KOPT-K1 (cell line): Measurements from ENCODE around the gene LAMC1.

Experiments used
- H3K27ac ChIP-seq: fragments of 200-600 bp; sonication (generic); 2 replicates; pipeline ENCODE4 v1.5.1; 2016; ENCODE audit warnings: antibody characterized with exemption, mild to moderate bottlenecking, low read depth, low read length; ENCODE audit not compliant: poor library complexity, severe bottlenecking
- H3K36me3 ChIP-seq: fragments of 200-600 bp; sonication (generic); 2 replicates; pipeline ENCODE4 v1.5.1; 2017; ENCODE audit warnings: antibody characterized with exemption, mild to moderate bottlenecking, low read length, moderate library complexity; ENCODE audit not compliant: insufficient read depth
- H3K9me3 ChIP-seq: fragments of 200-600 bp; sonication (generic); 2 replicates; pipeline ENCODE4 v1.5.1; 2017; ENCODE audit warnings: antibody characterized with exemption, low read length, mild to moderate bottlenecking; ENCODE audit not compliant: insufficient read depth, poor library complexity, severe bottlenecking

The LAMC1 gene

GRCh38 chr1:183096894-183097293 lies 73.7 kb downstream of the LAMC1 start:
- Histone ChIP-seq H3K36me3 (no peaks in the 10 kb centered on the region), H3K27ac (no peak overlapping the region), H3K9me3 (no peaks in the 10 kb centered on the region)

- Histone ChIP-seq H3K9me3 (no peaks in the 10 kb centered on the region), H3K36me3 (no peaks in the 10 kb centered on the region), H3K27ac (no peak overlapping the region)
These were observed 74.3 kb downstream of the LAMC1 start for GRCh38 chr1:183097438-183098051.

DNA sequence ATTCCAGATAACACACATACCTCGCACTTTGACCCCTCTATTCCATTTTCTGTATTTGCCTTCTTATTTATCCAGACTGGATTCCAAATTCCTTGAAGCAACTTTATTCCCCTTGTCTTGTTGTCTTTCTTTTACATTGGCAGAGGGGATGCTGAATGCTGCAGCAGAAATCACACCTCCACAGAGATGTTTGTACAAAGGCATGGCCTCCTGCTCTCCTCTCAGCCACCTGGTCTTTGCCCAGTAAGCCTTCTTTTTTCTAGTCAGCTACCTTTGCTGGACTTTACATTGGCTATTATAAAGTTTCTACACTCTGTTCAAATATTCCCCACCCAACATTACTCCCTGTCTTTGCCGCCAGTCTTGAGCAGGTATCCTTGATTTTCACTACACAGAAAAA lies 75.1 kb downstream of the LAMC1 start:
- H3K27ac ChIP-seq, result no peak overlapping the region
- no peaks in the 10 kb centered on the region for H3K36me3 ChIP-seq
- no peaks in the 10 kb centered on the region for H3K9me3 ChIP-seq

DNA sequence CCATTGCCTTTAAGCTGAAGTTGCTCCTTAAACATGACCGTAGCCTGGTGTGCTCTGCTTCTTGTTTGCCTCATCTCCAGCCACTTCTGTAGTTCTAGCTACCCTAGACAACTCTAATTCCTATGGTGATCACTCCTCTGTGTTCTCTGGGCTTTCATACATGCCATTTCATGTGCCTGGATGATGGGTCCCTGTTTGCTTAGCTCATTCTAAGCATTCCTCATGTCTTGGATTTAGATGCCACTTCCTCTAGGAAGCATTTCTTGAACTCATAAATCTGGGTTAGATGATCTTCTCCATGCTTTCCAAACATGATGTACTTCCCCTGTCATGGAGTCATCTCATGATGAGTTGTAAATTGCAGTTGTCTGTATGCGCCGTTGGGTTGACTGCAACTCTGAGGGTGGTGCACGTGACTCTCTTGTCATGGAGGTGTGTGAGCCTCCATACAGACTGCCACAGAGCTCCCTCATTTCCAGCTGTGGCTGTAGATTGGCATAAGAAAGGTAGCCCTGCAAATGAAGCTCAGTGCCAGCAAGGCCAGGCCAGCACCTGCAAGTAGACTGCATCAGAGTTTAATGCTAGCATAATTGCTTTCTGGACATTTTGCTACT lies 77.2 kb downstream of the LAMC1 start:
- H3K36me3 ChIP-seq, result no peaks in the 10 kb centered on the region
- H3K27ac ChIP-seq, result no peak overlapping the region
- no peaks in the 10 kb centered on the region for H3K9me3 ChIP-seq

DNA sequence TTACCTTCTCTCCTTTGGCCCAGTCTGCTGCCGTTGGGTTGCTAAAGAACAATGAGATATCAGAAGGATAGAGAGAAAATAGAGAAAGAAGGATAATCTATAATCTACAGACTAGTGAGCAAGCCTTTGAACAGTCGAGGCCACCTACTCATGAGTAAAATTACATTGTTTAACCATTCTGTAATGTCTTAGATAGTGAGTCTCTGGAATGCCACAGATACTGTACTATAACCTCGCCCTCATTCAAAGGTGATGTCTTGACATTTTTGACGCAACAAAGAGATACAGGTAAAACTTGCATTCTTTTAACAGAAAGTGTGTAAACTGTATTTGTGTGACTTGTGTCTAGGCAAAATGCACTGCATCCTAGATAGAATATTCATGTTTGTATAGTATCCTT lies 77.9 kb downstream of the LAMC1 start:
- no peaks in the 10 kb centered on the region for H3K9me3 ChIP-seq
- no peak overlapping the region for H3K27ac ChIP-seq
- no peaks in the 10 kb centered on the region for H3K36me3 ChIP-seq

GRCh38 chr1:183101841-183102276 lies 78.6 kb downstream of the LAMC1 start:
- Histone ChIP-seq H3K36me3 (no peaks in the 10 kb centered on the region), H3K27ac (no peak overlapping the region), H3K9me3 (no peaks in the 10 kb centered on the region)

DNA sequence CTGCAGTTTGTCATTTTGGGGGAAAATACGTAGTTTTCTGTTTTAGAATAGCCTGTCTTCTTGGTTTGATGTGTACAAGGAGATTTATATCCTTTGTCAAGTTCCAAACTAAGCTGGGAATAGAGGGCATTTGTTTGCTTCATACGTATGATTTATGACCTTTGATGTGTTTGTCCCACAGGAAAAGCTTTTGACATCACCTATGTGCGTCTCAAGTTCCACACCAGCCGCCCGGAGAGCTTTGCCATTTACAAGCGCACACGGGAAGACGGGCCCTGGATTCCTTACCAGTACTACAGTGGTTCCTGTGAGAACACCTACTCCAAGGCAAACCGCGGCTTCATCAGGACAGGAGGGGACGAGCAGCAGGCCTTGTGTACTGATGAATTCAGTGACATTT lies 79.9 kb downstream of the LAMC1 start:
- H3K9me3 ChIP-seq, result no peaks in the 10 kb centered on the region
- no peaks in the 10 kb centered on the region for H3K36me3 ChIP-seq
- no peak overlapping the region for H3K27ac ChIP-seq

- Histone ChIP-seq H3K27ac (no peak overlapping the region), H3K9me3 (no peaks in the 10 kb centered on the region), H3K36me3 (no peaks in the 10 kb centered on the region)
These were observed 80.4 kb downstream of the LAMC1 start for GRCh38 chr1:183103577-183103976.

GRCh38 chr1:183105449-183105848 lies 82.2 kb downstream of the LAMC1 start:
- Histone ChIP-seq H3K36me3 (no peaks in the 10 kb centered on the region), H3K9me3 (no peaks in the 10 kb centered on the region), H3K27ac (no peak overlapping the region)

DNA sequence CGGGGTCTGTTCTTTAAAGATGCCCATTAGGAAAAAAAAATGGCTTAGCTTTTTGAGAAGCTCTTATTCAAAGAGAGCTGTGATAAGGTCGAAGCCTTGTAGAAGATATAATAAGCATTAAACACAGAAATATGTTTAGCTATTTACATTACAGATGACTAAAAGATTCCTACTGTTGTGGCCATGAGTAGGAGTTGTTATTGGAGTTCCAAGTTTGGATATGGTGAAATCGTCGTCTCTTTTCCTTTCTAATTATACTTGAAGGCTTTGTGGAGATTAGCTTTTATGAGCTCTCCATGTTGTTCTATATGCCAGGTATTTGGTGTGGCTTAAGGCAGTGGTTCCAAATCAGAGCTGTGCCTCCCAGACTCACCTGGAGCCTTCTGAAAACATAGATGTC lies 82.9 kb downstream of the LAMC1 start:
- H3K36me3 ChIP-seq, result no peaks in the 10 kb centered on the region
- no peaks in the 10 kb centered on the region for H3K9me3 ChIP-seq
- no peak overlapping the region for H3K27ac ChIP-seq

GRCh38 chr1:183106746-183107145 lies 83.5 kb downstream of the LAMC1 start:
- no peak overlapping the region for H3K27ac ChIP-seq
- H3K9me3 ChIP-seq, result no peaks in the 10 kb centered on the region
- no peaks in the 10 kb centered on the region for H3K36me3 ChIP-seq

GRCh38 chr1:183110326-183110880 lies 87.2 kb downstream of the LAMC1 start:
- Histone ChIP-seq H3K9me3 (no peaks in the 10 kb centered on the region), H3K27ac (no peak overlapping the region), H3K36me3 (no peaks in the 10 kb centered on the region)

DNA sequence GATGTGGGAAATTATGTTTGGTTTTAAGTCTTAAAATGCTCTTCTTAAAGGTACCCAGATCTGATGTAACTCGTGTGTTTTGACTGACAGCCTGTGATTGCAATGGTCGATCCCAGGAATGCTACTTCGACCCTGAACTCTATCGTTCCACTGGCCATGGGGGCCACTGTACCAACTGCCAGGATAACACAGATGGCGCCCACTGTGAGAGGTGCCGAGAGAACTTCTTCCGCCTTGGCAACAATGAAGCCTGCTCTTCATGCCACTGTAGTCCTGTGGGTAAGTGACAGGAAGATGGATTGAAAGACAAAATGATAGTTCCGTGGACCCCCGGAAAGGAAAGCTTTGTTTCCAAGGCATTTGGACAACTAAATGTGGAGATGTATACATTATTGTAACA lies 91.2 kb downstream of the LAMC1 start:
- H3K27ac ChIP-seq, result no peak overlapping the region
- no peaks in the 10 kb centered on the region for H3K9me3 ChIP-seq
- no peaks in the 10 kb centered on the region for H3K36me3 ChIP-seq

DNA sequence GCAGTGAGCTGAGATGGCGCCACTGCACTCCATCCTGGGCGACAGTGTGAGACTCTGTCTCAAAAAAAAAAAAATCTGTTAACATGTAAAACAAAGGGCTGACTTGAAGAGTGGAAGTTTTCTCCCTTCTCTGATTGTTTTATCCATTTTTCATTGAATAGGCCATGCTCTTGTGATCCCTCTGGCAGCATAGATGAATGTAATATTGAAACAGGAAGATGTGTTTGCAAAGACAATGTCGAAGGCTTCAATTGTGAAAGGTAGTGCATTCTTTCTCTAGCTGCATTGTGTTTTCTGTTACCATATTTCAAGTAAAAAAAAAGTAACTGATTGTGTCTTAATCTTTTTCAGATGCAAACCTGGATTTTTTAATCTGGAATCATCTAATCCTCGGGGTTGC lies 93.2 kb downstream of the LAMC1 start:
- Histone ChIP-seq H3K9me3 (no peaks in the 10 kb centered on the region), H3K27ac (no peak overlapping the region), H3K36me3 (no peaks in the 10 kb centered on the region)

- no peaks in the 10 kb centered on the region for H3K9me3 ChIP-seq
- H3K27ac ChIP-seq, result no peak overlapping the region
- no peaks in the 10 kb centered on the region for H3K36me3 ChIP-seq
These were observed 98.4 kb downstream of the LAMC1 start for GRCh38 chr1:183121609-183122008.

DNA sequence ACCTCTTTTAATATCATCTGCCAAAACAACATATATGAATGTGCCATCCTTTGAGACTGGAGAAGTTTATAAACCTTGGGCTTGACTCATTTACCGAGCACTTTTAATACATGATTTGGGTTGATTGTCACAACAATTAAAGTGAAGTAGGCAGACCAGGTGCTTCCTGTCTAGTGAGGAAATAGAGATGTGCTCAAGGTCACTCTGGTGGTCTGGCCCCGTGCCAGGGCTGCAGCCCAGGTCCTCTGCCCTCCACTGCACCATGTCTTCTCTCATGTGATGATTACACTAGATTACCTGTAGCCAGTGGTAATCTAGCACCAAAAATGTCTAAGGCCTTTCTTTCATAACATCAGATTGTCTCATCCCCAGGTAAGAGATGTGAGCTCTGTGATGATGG lies 101.0 kb downstream of the LAMC1 start:
- Histone ChIP-seq H3K9me3 (no peaks in the 10 kb centered on the region), H3K36me3 (no peaks in the 10 kb centered on the region)

More for the DNA sequence above, 101.0 kb downstream of the LAMC1 start:
- no peak overlapping the region for H3K27ac ChIP-seq
